ENCODE data around the gene SF3B5.

DNA sequence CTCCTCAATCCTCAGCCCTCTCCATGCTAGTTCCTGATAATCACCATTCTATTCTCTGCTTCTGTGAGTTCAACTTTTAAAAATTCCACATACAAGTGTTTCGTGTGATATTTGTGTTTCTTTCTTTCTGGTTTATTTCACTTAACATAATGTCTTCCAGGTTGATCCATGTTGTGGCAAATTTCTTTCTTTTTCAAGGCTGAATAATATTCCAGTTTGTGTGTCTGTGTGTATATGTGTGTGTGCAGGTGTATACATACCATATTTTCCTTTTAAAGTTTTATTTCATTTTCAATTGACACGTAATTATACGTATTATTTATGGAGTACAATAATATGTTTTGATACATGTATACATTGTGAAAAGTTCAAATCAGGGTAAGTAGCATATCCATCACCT is 19.8 kb upstream of the SF3B5 start:
- TF ChIP-seq FOXM1 (IDR thresholded peaks at IDR 0.05; ENCODE audit: borderline replicate concordance) = no peak
- no peak for TF ChIP-seq SUZ12 (IDR thresholded peaks at IDR 0.05)
- TF ChIP-seq, protein P1, sequence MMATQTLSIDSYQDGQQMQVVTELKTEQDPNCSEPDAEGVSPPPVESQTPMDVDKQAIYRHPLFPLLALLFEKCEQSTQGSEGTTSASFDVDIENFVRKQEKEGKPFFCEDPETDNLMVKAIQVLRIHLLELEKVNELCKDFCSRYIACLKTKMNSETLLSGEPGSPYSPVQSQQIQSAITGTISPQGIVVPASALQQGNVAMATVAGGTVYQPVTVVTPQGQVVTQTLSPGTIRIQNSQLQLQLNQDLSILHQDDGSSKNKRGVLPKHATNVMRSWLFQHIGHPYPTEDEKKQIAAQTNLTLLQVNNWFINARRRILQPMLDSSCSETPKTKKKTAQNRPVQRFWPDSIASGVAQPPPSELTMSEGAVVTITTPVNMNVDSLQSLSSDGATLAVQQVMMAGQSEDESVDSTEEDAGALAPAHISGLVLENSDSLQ (IDR thresholded peaks at IDR 0.05) = no peak
- TF ChIP-seq BHLHE40 (IDR thresholded peaks at IDR 0.05; ENCODE audit: borderline replicate concordance) = no peak
- no peak for TF ChIP-seq ARNT (IDR thresholded peaks at IDR 0.05)
- no peak for TF ChIP-seq FOXK2 (IDR thresholded peaks at IDR 0.05)
